ENCODE results near the gene TALDO1. TPM values are rescaled to one million over a fixed set of nuclear protein-coding genes. Genes with fewer than 3 reads are reported as not detected.

The TALDO1 gene
- total RNA-seq, 1 experiment from 2014 or later = 319 TPM

- no peak for DNase-seq (ENCODE audit: low read depth)
Measured at GRCh38 chr11:799641-800316, 52.5 kb downstream of the TALDO1 start.

- DNase-seq (ENCODE audit: low read depth) = no peak
Measured at GRCh38 chr11:800473-800872, 53.2 kb downstream of the TALDO1 start.

- no peak for DNase-seq (ENCODE audit: low read depth)
Measured at GRCh38 chr11:801097-801780, 54.0 kb downstream of the TALDO1 start.

GRCh38 chr11:802018-802617 lies 54.9 kb downstream of the TALDO1 start:
- no peak for DNase-seq (ENCODE audit: low read depth)

GRCh38 chr11:802693-803466 lies 55.6 kb downstream of the TALDO1 start:
- no peak for DNase-seq (ENCODE audit: low read depth)

DNA sequence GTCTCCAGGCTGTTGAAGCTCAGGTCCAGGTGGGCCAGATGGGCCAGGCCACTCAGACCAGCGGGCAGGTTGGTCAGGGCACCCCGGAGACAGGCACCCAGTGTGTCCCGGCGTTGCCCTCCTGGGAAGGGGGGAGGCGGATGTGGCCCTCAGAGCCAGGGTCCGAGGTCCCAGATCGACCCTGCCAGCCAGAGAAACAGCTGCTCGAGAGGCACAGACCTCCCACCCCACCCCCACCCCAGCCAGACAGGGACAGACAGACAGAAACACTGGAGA lies 56.1 kb downstream of the TALDO1 start:
- DNase-seq (ENCODE audit: low read depth) = no peak

DNA sequence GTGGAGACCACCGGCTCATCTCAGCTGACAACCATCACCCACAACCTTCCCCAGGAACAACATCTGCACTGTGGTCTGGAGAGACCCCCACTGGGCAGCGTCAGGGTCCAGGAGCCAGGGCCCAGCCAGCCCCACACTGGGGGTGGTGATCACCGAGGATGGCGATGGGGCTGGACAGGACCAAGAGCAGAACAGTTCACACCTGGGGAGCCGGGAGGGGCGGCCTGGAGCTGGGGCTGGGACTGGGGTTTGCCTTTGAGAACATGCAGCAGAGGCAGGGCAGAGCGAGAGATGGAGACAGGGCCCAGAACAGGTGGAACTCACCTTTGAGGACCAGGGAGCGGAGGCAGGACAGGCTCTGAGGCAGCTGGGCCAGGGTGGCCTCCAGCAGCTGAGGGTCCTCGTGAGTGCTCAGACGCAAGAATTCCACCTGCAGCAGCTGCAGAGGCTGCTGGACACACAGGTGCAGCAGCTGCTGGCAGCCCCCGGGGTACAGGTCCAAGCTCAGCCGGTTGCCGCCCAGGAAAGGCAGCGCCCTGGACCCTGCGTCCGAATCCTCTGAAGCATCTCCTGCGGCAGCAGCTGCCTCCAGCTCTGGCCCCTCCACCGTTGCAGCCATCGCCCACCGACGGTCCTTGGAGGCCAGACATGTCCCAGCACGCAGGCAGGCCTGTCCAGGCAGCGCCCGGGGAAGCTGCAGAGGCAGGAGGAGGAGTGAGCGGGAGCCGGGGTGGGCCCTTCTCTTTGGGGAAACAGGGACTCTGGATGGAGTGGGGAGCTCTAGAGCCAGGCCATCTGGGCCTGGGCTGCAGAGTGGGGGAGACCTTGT lies 56.7 kb downstream of the TALDO1 start:
- no peak for DNase-seq (ENCODE audit: low read depth)

DNA sequence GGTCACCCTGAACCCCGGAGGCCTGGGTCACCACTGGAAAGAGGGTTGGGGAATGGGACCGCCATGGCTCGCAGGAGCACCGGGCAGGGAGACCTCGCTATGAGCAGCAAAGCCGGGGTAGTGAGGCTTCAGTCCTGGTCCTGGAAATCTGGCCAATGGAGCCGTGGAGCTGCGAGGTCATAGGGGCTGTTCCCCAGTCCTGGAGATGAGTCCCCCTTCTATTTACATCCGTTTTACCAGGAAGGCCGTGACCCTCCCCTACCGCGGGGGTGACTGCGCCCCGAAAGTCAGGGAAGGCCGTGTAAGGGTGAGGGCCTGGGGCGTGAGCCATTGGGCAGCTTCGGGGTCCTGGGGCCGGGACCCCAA lies 57.3 kb downstream of the TALDO1 start:
- no peak for DNase-seq (ENCODE audit: low read depth)

- DNase-seq (ENCODE audit: low read depth) = peak; percentile 30
Measured at GRCh38 chr11:808427-809286, 61.4 kb downstream of the TALDO1 start.

- DNase-seq (ENCODE audit: low read depth) = peak; percentile 98
Measured at GRCh38 chr11:809287-810039, 62.2 kb downstream of the TALDO1 start, which contains the start of gene RPLP2. TSS of gene RPLP2 (plus strand) at chr11:809967. CDS start at chr11:810235, 268 bp downstream.

DNA sequence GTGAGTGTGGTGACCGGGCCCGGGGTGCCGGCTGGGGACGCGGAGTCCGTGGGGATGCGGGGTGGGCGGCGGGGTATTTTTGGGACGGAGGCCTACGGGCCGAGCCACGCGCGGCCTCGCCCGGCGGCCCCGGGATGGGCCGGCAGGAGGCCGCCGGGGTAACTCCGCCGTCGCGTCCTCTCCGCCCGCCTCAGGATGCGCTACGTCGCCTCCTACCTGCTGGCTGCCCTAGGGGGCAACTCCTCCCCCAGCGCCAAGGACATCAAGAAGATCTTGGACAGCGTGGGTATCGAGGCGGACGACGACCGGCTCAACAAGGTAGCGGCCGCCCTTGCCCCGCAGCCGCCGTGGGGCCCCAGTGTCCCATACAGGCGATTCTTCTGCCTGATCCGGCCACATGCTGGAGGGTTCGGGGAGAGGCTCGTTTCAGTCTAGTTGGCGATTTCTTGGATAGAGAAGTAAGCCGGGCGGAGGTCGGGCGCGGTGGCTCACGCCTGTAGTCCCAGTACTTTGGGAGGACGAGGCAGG lies 62.8 kb downstream of the TALDO1 start:
- DNase-seq (ENCODE audit: low read depth) = no peak

- no peak for DNase-seq (ENCODE audit: low read depth)
Measured at GRCh38 chr11:811446-812245, 64.4 kb downstream of the TALDO1 start.

- no peak for DNase-seq (ENCODE audit: low read depth)
Measured at GRCh38 chr11:812390-812789, 65.1 kb downstream of the TALDO1 start.

DNA sequence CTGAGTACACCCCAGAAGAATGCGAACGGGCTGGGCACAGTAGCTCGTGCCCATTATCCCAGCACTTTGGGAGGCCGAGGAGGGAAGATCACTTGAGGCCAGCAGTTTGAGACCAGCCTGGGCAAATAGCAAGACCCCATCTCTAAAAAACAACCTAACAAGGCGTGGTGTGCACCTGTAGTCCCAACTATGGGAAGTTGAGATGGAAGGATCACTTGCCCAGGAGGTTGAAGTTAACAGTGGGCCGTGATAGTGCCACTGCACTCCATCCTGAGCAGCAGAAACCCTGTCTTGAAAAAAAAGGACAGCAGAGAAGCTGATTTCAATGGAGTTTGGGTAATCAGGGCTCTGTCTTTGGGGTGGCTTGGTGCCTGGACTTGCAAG lies 65.8 kb downstream of the TALDO1 start:
- no peak for DNase-seq (ENCODE audit: low read depth)

DNA sequence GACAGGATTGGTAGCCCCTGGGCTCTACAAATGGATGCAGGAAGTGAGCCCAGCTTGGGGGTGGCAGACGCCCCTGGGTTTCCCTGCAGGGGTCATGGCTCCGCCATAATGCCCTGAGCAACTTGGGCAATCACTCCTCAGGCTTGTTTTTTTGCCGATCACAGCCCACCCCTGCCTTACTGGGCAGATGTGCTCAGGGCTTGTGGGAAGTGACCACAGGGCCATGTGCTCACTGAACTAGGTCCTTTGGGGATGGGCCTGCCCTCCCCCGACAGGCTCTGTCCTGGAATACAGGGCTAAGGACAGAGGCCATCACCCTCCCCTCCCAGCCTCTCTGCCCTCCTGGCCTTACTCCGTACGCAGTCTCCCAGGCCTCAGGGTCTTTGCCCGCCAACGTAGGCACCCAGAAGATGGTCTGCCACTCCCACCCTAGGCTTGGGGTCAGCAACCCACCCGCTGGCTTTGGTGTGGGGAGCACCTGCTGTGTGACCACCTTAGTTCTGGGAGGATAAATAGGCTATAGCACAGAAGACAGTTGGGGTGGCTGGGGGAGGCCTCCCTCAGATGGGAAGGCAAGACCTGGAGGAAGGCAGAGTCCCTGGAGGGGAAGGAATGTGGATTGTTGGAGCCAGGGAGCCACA lies 66.3 kb downstream of the TALDO1 start:
- DNase-seq (ENCODE audit: low read depth) = no peak

Measured in Daoy (cell line).